Ascending aorta (tissue), 2 donors: ENCODE data around the gene EVA1A. TPM values are rescaled to one million over a fixed set of nuclear protein-coding genes. Genes with fewer than 3 reads are reported as not detected.

ENCODE experiments used
- DNase-seq, 2 donors: peaks; one replicate each; pipeline ENCODE4 v3.0.0-alpha.2; 2019; ENCODE audit warnings: low spot score in 2 of 2
- H3K27ac ChIP-seq, 2 donors: fragments of 200-600 bp; sonication (generic); one replicate each; pipeline ENCODE4 v1.5.1; 2016 to 2017; ENCODE audit warnings: mild to moderate bottlenecking in 1 of 2
- H3K27me3 ChIP-seq: fragments of 200-600 bp; sonication (generic); one replicate; pipeline ENCODE4 v1.5.1; 2017
- H3K36me3 ChIP-seq, 2 donors: fragments of 200-600 bp; sonication (generic); one replicate each; pipeline ENCODE4 v1.5.1; 2016
- H3K4me1 ChIP-seq, 2 donors: fragments of 200-600 bp; sonication (generic); one replicate each; pipeline ENCODE4 v1.5.1; 2016 to 2017; ENCODE audit warnings: mild to moderate bottlenecking in 1 of 2
- H3K4me3 ChIP-seq, 2 donors: fragments of 200-600 bp; sonication (generic); one replicate each; pipeline ENCODE4 v1.5.1; 2016 to 2017; ENCODE audit warnings: mild to moderate bottlenecking in 1 of 2
- H3K9me3 ChIP-seq, 2 donors: fragments of 200-600 bp; sonication (generic); one replicate each; pipeline ENCODE4 v1.5.1; 2016
- CTCF ChIP-seq, 3 experiments: fragments of 200-600 bp in 2 of 3; fragments of 450-650 bp in 1 of 3; sonication (generic) in 2 of 3; IDR thresholded peaks; one replicate each; pipeline ENCODE4 v1.5.1; 2016 to 2019; ENCODE audit warnings: antibody characterized with exemption in 3 of 3, mild to moderate bottlenecking in 1 of 3, moderate library complexity in 1 of 3
- intact Hi-C: fragments of 100-400 bp; cut with DNase I; formaldehyde crosslinking; loops from one replicate; pipeline ENCODE4 v1.15.1; 2023
- total RNA-seq: library from RNA; depleted of rRNA; stranded (reverse); fragments of >200 nt; gene quantifications from one replicate; pipeline ENCODE4 v1.1.0, GENCODE V29; 2016

The EVA1A gene
- total RNA-seq, 1 donor from 2014 or later: not detected

DNA sequence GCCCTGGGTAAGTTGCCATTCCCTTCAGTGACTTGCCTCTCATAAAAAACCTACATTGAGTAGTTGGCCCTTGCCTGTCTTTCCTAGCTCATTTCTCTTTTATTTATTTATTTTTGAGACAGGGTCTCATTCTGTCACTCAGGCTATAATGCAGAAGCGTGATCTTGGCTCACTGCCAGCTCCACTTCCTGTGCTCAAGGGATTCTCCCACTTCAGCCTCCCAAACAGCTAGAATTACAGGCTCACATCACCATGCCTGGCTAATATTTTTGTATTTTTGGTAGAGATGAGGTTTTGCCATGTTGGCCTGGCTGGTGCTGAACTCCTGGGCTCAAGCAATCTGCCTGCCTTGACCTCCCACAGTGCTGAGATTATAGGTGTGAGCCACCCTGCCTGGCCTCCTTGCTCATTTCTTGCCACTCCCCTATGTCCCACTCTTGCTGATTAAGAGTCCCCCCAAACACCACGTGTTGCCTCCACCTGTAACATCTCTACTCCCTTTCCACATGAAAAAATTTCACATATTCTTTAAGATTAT, 12.6 kb downstream of the EVA1A start:
- H3K4me1 ChIP-seq: no peaks in the 10 kb centered on the region
- no peaks in the 10 kb centered on the region for H3K27me3 ChIP-seq
- no peak for DNase-seq
- H3K36me3 ChIP-seq: no peaks in the 10 kb centered on the region
- no peak overlapping the region for H3K4me3 ChIP-seq
- no peaks in the 10 kb centered on the region for H3K9me3 ChIP-seq
- intact Hi-C loops: no loop called here
- H3K27ac ChIP-seq: no peak overlapping the region
- no peak for TF ChIP-seq CTCF (IDR thresholded peaks at IDR 0.05)

DNA sequence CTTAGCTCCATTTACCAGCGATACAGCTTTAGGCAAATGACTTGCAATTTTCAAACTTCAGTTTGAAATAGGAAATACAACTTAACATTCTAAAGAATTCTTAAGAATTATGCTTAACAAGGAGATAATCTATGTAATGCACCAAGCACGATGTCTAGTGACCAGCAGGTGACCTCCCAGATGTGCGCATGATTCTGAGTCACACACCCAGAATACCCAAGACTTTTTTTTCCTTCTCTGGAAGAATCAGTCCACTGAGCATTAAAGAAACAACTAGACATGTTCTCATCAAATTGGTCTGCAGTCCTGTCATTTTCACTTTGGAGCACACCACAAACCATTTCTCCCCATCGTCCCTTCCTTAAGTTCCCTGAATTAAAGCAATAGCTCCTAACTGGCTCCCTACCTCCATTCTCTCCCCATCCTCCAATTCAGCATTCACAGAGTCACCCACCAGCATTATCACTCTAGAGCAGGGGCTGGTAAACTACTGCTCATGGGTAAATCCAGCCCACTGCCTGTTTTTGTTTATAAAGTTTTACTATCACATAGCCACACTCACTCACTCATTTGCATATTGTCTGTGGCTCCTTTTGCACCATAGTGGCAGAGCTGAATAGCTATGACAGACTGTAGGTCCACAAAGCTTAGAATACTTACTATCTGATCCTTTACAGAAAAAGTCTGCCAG, 13.2 kb downstream of the EVA1A start:
- H3K27ac ChIP-seq: no peak overlapping the region
- H3K4me1 ChIP-seq: no peaks in the 10 kb centered on the region
- no peaks in the 10 kb centered on the region for H3K9me3 ChIP-seq
- TF ChIP-seq CTCF (IDR thresholded peaks at IDR 0.05): no peak
- no peaks in the 10 kb centered on the region for H3K27me3 ChIP-seq
- H3K4me3 ChIP-seq: no peak overlapping the region
- intact Hi-C loops: no loop called here
- no peaks in the 10 kb centered on the region for H3K36me3 ChIP-seq
- DNase-seq: no peak

GRCh38 chr2:75545922-75546321, 14.8 kb downstream of the EVA1A start:
- intact Hi-C loops: no loop called here
- Histone ChIP-seq H3K9me3 (no peaks in the 10 kb centered on the region), H3K27ac (no peak overlapping the region), H3K4me3 (no peak overlapping the region), H3K4me1 (no peaks in the 10 kb centered on the region), H3K27me3 (no peaks in the 10 kb centered on the region), H3K36me3 (no peaks in the 10 kb centered on the region)
- DNase-seq: no peak
- no peak for TF ChIP-seq CTCF (IDR thresholded peaks at IDR 0.05)

- Histone ChIP-seq H3K27me3 (no peaks in the 10 kb centered on the region), H3K9me3 (no peaks in the 10 kb centered on the region), H3K4me1 (no peaks in the 10 kb centered on the region), H3K27ac (no peak overlapping the region), H3K4me3 (no peak overlapping the region), H3K36me3 (no peaks in the 10 kb centered on the region)
- no peak for TF ChIP-seq CTCF (IDR thresholded peaks at IDR 0.05)
- DNase-seq: no peak
- intact Hi-C loops: no loop called here
Measured at GRCh38 chr2:75545387-75545786, 15.4 kb downstream of the EVA1A start.

DNA sequence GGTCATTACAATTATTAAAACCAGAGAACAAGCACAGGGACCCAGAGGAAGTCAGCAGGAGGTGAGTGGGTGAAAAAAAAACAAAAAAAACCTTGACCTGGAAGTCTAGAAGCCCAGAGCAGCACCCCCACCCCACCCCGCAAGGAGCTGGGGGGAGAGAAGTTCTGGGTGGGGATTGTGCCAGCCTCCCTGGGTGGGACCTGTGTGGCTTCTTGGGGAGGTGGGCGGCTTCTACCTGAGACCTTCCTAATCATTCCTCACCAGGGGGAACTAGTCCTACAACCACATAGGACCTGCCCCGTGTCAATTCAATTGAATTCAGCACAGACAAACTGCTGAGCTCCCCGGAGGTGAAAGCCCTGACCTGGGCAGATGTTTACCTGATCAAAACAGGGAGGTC, 17.3 kb downstream of the EVA1A start:
- no peak overlapping the region for H3K4me3 ChIP-seq
- no peak for TF ChIP-seq CTCF (IDR thresholded peaks at IDR 0.05)
- no peak overlapping the region for H3K27ac ChIP-seq
- no peaks in the 10 kb centered on the region for H3K4me1 ChIP-seq
- no peak for DNase-seq
- H3K36me3 ChIP-seq: no peaks in the 10 kb centered on the region
- no peaks in the 10 kb centered on the region for H3K27me3 ChIP-seq
- no peaks in the 10 kb centered on the region for H3K9me3 ChIP-seq
- intact Hi-C loops: no loop called here
